Caco-2 (cell line): ENCODE measurements around the gene ECT2. TPM values are rescaled to one million over a fixed set of nuclear protein-coding genes. Genes with fewer than 3 reads are reported as not detected.

Experiments used
- BruUV-seq: library from RNA; stranded (reverse); fragments of 400-500 nt; replicated peaks from 2 replicates; lab custom pipeline; 2021; lab: Mats Ljungman, UMichigan
- CTCF ChIA-PET: fragments of 300-600 bp; sonication (Branson Sonifier 250); formaldehyde crosslinking; loops from one replicate; lab custom pipeline; 2022; ENCODE audit warnings: antibody characterized with exemption; lab: Charles Lee
- POLR2A ChIA-PET: fragments of 300-600 bp; sonication (Branson Sonifier 250); formaldehyde crosslinking; loops from one replicate; lab custom pipeline; 2022; ENCODE audit warnings: antibody characterized with exemption; lab: Charles Lee
- DNase-seq, 2 experiments: peaks; one replicate each; pipeline versions ENCODE4 v3.0.0 to v3.0.0-alpha.2; 2020 to 2022
- H3K27me3 ChIP-seq: replicated peaks from 2 replicates; pipeline ENCODE4 v1.6.0; 2011; ENCODE audit warnings: low read length; ENCODE audit not compliant: control insufficient read depth, insufficient read depth
- H3K36me3 ChIP-seq: 2 replicates; pipeline ENCODE4 v1.5.1; 2011; ENCODE audit warnings: low read length; ENCODE audit not compliant: control insufficient read depth, insufficient read depth
- H3K4me1 ChIP-seq: fragments of 250-450 bp; sonication (Bioruptor Pico); 2 replicates; pipeline ENCODE4 v1.5.1; 2020; ENCODE audit warnings: mild to moderate bottlenecking
- H3K4me3 ChIP-seq: 2 replicates; pipeline ENCODE4 v1.5.1; 2011; ENCODE audit warnings: low read depth, mild to moderate bottlenecking, control low read depth, low read length
- H3K9me3 ChIP-seq: fragments of 250-450 bp; sonication (Bioruptor Pico); 2 replicates; pipeline ENCODE4 v1.5.1; 2020; ENCODE audit warnings: mild to moderate bottlenecking, moderate library complexity
- H3K27ac Mint-ChIP-seq: one replicate; pipeline ENCODE4 v1.8.0; 2022; ENCODE audit warnings: mixed read lengths; ENCODE audit not compliant: unreplicated experiment
- H3K27me3 Mint-ChIP-seq: one replicate; pipeline ENCODE4 v1.8.0; 2022; ENCODE audit warnings: mixed read lengths; ENCODE audit not compliant: insufficient read depth, unreplicated experiment
- H3K36me3 Mint-ChIP-seq: one replicate; pipeline ENCODE4 v1.8.0; 2022; ENCODE audit warnings: mild to moderate bottlenecking, mixed read lengths; ENCODE audit not compliant: insufficient read depth, unreplicated experiment
- H3K4me1 Mint-ChIP-seq: one replicate; pipeline ENCODE4 v1.8.0; 2022; ENCODE audit warnings: low read depth, mixed read lengths; ENCODE audit not compliant: unreplicated experiment
- H3K4me3 Mint-ChIP-seq: one replicate; pipeline ENCODE4 v1.8.0; 2022; ENCODE audit warnings: mild to moderate bottlenecking, moderate library complexity, mixed read lengths; ENCODE audit not compliant: unreplicated experiment
- H3K9me3 Mint-ChIP-seq: one replicate; pipeline ENCODE4 v1.8.0; 2022; ENCODE audit warnings: mixed read lengths; ENCODE audit not compliant: unreplicated experiment
- intact Hi-C: fragments of 100-400 bp; cut with micrococcal nuclease; formaldehyde crosslinking; loops from one replicate; pipeline ENCODE4 v1.10.0; 2022; ENCODE audit not compliant: unreplicated experiment
- total RNA-seq: library from RNA; stranded (reverse); gene quantifications from 2 replicates; pipeline ENCODE4 v1.2.3, GENCODE V29; 2022
- TF ChIP-seq, protein P1 (sequence below), 2 experiments: fragments of 200-600 bp in 1 of 2; IDR thresholded peaks; 1 replicate in 1 of 2; 2 replicates in 1 of 2; pipeline versions ENCODE4 v1.5.1 to v1.8.0; 2011 to 2022; ENCODE audit warnings: antibody characterized with exemption in 1 of 2, control low read depth in 1 of 2, inconsistent platforms in 1 of 2, low read depth in 1 of 2, low read length in 1 of 2, mild to moderate bottlenecking in 1 of 2, moderate library complexity in 1 of 2; ENCODE audit not compliant: insufficient read depth in 1 of 2, severe bottlenecking in 1 of 2, unreplicated experiment in 1 of 2

Gene ECT2
- total RNA-seq, 1 experiment from 2014 or later: 68.0 TPM

DNA sequence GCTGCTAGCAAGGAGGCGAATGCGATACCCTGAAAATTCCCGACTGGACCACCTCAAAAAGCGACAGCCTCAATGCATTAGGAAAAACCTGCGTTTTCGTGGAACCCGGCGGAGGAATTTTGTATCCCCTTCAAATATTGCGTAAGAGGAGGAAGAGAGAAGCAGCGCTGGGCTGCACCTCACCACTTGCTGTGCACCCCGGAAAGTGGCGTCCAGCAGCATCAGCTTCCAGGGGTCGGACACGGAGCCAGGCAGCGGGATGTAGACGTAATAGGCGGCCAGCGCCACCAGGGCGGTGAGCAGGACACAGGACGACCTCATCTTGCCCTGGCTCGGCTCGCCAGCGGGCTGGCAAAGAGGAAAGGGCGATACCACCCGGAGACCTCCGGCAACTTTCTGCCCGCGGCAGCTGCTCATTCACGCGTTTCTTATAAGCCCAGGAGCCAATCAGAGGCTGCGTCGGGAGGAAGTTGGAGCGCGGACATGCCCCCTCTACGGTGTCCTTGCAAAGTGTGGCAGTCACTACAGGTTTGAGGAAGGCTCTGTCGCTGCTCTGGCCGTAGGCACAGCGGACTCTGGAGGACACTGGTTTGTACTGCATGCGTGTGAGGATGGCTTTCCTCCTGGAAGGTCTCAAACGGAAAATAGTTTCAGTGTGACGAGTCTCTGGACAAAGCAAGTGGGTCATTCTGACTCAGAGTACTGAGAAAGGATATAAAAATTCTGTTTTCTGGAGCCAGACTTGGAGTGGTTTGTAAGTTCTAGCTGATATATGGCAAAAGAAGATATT is 39.7 kb upstream of the ECT2 start, which contains the start of gene NCEH1:
Gene NCEH1, minus strand, starts transcription at position 404 of the 790 bp plus-strand sequence. Its CDS starts 83 bp downstream, at position 321.
- peak within 1 kb of the TSS; percentile 91 for H3K27ac Mint-ChIP-seq
- POLR2A ChIA-PET: interaction anchor here (0.7 to 2.4 kb wide), 2 partner anchors 13 to 39 kb away, joined by 3 to 17 read pairs; partner anchors contain the start of gene ECT2
- H3K36me3 Mint-ChIP-seq: peaks cover 14% of the 10 kb centered on the region
- peaks cover 15% of the 10 kb centered on the region for H3K4me1 Mint-ChIP-seq
- peak; percentile 91 to 95 for DNase-seq
- H3K27me3 Mint-ChIP-seq: no peaks in the 10 kb centered on the region
- H3K9me3 Mint-ChIP-seq: no peaks in the 10 kb centered on the region
- H3K4me3 Mint-ChIP-seq: peak within 1 kb of the TSS; percentile 96
- TF ChIP-seq, protein P1, sequence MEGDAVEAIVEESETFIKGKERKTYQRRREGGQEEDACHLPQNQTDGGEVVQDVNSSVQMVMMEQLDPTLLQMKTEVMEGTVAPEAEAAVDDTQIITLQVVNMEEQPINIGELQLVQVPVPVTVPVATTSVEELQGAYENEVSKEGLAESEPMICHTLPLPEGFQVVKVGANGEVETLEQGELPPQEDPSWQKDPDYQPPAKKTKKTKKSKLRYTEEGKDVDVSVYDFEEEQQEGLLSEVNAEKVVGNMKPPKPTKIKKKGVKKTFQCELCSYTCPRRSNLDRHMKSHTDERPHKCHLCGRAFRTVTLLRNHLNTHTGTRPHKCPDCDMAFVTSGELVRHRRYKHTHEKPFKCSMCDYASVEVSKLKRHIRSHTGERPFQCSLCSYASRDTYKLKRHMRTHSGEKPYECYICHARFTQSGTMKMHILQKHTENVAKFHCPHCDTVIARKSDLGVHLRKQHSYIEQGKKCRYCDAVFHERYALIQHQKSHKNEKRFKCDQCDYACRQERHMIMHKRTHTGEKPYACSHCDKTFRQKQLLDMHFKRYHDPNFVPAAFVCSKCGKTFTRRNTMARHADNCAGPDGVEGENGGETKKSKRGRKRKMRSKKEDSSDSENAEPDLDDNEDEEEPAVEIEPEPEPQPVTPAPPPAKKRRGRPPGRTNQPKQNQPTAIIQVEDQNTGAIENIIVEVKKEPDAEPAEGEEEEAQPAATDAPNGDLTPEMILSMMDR (IDR thresholded peaks at IDR 0.05; ENCODE audit: insufficient read depth in 1 of 2, low read depth in 1 of 2, low read length in 1 of 2, severe bottlenecking in 1 of 2, unreplicated experiment in 1 of 2): peak; percentile 61 to 89
- intact Hi-C loops: loop anchor here (1.0 kb wide), 5 partner anchors 10 to 221 kb away; partner anchors contain the start of gene ECT2
- Histone ChIP-seq H3K4me1 (peaks cover 21% of the 10 kb centered on the region), H3K36me3 (no peaks in the 10 kb centered on the region), H3K9me3 (no peaks in the 10 kb centered on the region), H3K27me3 (no peaks in the 10 kb centered on the region), H3K4me3 (peak within 1 kb of the TSS; percentile 62)
- CTCF ChIA-PET: interaction anchor here (0.6 to 3.0 kb wide), 7 partner anchors 15 to 44 kb away, joined by 3 to 15 read pairs (median 6); partner anchors contain the start of gene ECT2
- TSS peak; percentile 69 for BruUV-seq

DNA sequence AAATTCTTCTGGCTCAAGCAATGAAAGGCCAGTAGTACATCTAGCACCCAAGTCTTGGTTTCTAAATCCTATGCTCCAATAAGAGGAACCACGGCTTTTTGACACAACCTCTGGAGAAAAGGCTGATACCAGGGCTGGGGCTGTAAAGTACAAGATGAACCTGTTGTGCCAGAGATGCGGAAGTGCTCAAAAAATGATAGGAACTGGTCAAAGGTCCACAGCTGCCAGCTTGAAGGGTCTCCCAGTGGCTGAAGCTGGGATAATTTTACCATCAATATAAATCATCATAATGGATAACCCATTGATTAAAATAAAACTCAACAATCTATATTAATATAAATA is 39.1 kb upstream of the ECT2 start:
- CTCF ChIA-PET: interaction anchor here (0.8 to 3.0 kb wide), 5 partner anchors 35 to 44 kb away, joined by 3 to 15 read pairs (median 10); partner anchors contain the start of gene ECT2
- H3K4me1 ChIP-seq: peaks cover 21% of the 10 kb centered on the region
- intact Hi-C loops: loop anchor here (1.0 kb wide), 3 partner anchors 38 to 221 kb away; partner anchors contain the start of gene ECT2

GRCh38 chr3:172713316-172713715 is 37.2 kb upstream of the ECT2 start:
- H3K4me1 ChIP-seq: peaks cover 21% of the 10 kb centered on the region
- no peaks in the 10 kb centered on the region for H3K36me3 ChIP-seq
- H3K9me3 Mint-ChIP-seq: no peaks in the 10 kb centered on the region
- H3K4me1 Mint-ChIP-seq: peaks cover 15% of the 10 kb centered on the region
- TF ChIP-seq, protein P1 (IDR thresholded peaks at IDR 0.05; ENCODE audit: insufficient read depth in 1 of 2, low read depth in 1 of 2, low read length in 1 of 2, severe bottlenecking in 1 of 2, unreplicated experiment in 1 of 2): no peak
- no peak overlapping the region for H3K4me3 ChIP-seq
- peaks cover 14% of the 10 kb centered on the region for H3K36me3 Mint-ChIP-seq
- intact Hi-C loops: no loop called here
- no TSS peak for BruUV-seq
- H3K27me3 Mint-ChIP-seq: no peaks in the 10 kb centered on the region
- H3K9me3 ChIP-seq: no peaks in the 10 kb centered on the region
- no peak overlapping the region for H3K4me3 Mint-ChIP-seq
- DNase-seq: no peak
- ChIA-PET CTCF (interaction anchor here (0.6 kb wide), 1 partner anchor 46 kb away, joined by 8 read pairs; no protein-coding TSS in a partner anchor), POLR2A (no interaction called here)
- H3K27me3 ChIP-seq: no peaks in the 10 kb centered on the region
- H3K27ac Mint-ChIP-seq: no peak overlapping the region

More for the DNA sequence above, 39.1 kb upstream of the ECT2 start:
- H3K4me3 ChIP-seq: peak overlapping the region; percentile 62
- peak overlapping the region; percentile 91 for H3K27ac Mint-ChIP-seq
- TSS peak; percentile 74 for BruUV-seq
- H3K27me3 ChIP-seq: no peaks in the 10 kb centered on the region
- H3K36me3 Mint-ChIP-seq: peaks cover 14% of the 10 kb centered on the region
- H3K9me3 ChIP-seq: no peaks in the 10 kb centered on the region
- H3K9me3 Mint-ChIP-seq: no peaks in the 10 kb centered on the region
- TF ChIP-seq, protein P1 (IDR thresholded peaks at IDR 0.05; ENCODE audit: insufficient read depth in 1 of 2, low read depth in 1 of 2, low read length in 1 of 2, severe bottlenecking in 1 of 2, unreplicated experiment in 1 of 2): peak in 1 of 2 experiments; percentile 12
- no peaks in the 10 kb centered on the region for H3K36me3 ChIP-seq
- peak overlapping the region; percentile 96 for H3K4me3 Mint-ChIP-seq
- no peaks in the 10 kb centered on the region for H3K27me3 Mint-ChIP-seq
- POLR2A ChIA-PET: interaction anchor here (2.4 kb wide), 1 partner anchor 39 kb away, joined by 17 read pairs; the partner anchor contains the start of gene ECT2
- DNase-seq: peak; percentile 59 to 70
- H3K4me1 Mint-ChIP-seq: peaks cover 15% of the 10 kb centered on the region
